Putamen (tissue), 1 donor: ENCODE results near the gene CFAP97D2.
"Not testable (repeated sequence)": the region's sequence is repeated elsewhere in the genome, so short reads cannot be mapped to it uniquely, and the experiment has no call there.

ENCODE experiments used
- DNase-seq: peaks from one replicate; pipeline ENCODE4 v3.0.0-alpha.2; 2016; ENCODE audit warnings: low spot score

CFAP97D2 gene

DNA sequence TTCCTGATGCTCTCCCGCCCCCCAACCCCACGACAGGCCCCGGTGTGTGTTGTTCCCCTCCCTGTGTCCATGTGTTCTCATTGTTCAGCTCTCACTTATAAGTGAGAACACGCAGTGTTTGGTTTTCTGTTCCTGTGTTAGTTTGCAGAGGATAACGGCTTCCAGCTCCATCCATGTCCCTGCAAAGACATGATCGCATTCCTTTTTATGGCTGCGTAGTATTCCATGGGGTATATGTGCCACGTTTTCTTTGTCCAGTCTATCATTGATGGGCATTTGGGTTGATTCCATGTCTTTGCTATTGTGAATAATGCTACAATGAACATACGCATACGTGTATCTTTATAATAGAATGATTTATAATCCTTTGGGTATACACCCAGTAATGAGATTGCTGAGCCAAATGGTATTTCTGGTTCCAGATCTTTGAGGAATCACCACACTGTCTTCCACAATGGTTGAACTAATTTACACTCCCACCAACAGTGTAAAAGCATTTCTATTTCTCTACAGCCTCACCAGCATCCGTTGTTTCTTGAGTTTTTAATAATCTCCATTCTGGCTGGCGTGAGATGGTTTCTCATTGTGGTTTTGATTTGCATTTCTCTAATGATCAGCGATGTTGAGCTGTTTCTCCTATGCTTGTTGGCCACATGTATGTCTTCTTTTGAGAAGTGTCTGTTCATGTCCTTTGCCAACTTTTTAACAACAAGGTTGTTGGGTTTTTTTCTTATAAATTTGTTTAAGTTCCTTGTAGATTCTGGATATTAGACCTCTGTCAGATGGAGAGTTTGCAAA lies 20.0 kb upstream of the CFAP97D2 start:
- DNase-seq = not testable (repeated sequence)

DNA sequence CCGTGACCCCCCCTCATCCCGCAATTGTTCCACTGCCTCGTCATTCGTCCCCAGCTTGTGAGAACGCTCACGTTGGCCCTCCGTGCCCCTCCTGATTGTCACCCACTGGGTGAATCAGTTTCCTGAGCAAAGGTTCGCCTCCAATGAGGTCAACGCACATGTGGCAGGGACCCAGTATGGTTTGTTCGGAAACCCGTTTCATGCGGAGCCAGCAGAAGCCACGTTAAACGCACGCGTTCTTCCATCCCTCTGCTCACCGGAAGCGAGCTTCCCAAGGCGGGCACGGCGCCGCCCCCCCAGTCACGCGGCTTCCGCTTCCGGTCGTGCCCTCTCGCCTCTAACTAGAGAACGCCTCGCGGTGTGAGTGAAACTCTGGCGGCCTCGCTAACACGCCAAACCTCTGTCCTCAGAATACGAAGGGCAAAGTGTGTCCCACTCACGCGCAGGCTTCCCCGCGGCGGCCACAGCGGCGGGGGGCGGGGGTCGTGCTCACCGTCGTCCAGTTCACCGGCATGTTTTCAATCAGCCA lies 18.0 kb upstream of the CFAP97D2 start:
- no peak for DNase-seq

DNA sequence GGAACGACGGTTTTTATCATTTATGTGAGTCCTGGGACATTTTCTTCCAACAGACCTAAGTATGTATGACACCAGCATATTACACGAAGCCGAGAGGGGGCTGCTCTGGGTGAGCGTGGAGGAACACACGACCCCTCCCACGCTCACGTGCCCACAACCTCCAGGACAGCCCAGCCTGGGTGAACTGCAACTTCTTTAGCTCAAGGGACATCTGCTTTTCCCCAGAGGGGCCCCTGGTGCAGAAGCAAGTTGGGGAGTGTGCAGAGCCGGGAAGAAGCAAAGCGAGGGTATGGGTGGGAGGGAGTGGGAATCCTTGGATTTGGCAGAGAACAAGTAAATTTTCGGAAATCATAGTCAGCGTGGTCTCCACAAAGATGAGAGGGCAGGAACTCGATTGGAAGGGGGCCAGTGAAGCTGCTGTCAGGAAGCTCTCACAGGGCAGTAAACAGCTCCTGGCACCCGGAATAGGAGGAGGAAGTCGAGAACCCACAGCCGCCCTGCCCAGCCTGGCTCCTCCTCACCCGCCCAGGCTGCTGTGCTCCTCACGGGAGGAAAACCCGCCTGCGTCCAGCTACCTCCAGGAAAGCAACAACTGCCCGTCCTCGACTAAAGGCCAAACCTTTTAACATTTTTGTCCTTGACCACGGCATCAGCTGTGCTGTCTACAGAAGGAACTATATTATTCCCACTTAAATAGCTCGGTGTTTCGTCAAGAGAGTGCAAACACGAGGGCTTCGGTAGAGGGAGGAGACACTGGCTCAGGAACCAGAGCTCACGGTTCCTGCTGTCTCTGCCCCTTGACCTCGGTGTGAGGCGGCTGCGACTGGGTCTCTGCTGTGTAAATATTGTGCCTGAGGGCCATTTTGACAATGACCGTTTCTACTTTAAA lies 17.2 kb upstream of the CFAP97D2 start:
- DNase-seq = peak; percentile 29

DNA sequence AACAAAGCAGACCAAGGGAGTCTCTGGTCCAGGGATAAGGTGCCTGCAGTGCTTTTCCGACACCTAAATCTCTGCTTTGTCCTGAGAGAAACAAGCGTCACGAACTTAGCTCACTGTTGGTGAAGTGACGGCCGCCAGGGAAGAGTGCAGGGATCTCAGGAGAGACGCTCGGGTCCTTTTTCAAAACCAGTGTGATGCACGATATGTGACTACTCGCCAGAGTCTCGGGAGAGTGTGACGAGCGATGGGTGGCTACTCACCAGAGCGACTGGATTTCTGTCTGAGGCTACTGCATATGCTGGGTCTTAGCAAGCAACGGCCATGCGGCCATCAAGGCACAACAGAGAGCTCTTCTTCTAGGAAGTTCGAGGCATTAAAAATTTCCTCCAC lies 16.5 kb upstream of the CFAP97D2 start:
- no peak for DNase-seq

DNA sequence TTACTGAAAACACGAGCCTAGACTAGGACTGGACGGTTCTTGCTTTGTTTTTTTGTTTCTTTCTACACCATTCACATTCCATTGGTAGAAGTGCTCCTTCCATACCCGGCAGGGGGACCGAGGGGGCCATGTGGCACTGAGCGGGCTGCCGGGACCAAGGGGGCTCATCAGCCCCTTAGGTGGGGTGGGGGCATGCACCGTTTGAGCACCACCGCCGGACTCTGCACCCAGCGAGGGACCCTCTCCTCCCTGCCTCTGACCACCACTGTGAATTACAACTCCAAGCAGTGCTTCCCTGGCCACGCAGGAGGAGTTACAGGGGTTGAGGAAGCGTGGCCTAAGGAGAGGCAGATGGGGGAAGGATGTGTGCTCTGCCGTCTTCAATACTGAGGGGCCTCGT lies 15.0 kb upstream of the CFAP97D2 start:
- no peak for DNase-seq

DNA sequence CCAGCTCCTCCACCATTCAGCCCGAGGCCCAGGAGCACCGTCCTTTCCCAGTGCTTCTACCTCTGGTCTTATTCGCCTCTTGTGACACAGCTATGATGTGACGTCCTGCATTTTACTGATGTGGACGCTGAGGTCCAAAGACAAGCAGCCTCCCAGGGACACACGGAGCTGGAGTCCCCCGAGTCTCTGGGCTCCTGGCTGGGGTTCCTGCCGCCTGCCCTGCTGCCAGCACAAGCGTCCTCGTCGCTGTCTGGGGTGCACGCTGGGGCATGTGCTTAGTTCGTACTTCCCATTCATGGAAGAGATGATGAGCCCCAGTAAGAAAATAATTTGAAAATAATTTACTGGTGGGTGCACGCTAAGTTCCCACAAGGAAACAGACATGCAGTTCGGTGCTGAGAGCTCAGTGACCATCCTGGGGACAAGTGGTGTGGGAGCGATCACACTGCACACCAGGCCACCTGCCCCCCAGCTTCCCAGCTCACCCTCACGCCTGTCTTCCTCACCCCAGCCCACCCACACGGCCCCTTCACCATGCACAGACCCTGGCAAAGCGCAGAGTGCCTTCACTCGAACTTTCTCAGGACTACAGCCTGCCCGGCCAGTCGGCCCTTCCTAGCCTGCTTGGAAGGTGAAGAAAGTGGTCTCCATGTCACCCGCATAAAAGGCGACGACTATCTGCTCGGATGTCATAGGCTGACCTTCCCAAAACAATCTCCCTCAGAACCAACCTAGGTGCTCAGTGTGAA lies 14.2 kb upstream of the CFAP97D2 start:
- no peak for DNase-seq

DNA sequence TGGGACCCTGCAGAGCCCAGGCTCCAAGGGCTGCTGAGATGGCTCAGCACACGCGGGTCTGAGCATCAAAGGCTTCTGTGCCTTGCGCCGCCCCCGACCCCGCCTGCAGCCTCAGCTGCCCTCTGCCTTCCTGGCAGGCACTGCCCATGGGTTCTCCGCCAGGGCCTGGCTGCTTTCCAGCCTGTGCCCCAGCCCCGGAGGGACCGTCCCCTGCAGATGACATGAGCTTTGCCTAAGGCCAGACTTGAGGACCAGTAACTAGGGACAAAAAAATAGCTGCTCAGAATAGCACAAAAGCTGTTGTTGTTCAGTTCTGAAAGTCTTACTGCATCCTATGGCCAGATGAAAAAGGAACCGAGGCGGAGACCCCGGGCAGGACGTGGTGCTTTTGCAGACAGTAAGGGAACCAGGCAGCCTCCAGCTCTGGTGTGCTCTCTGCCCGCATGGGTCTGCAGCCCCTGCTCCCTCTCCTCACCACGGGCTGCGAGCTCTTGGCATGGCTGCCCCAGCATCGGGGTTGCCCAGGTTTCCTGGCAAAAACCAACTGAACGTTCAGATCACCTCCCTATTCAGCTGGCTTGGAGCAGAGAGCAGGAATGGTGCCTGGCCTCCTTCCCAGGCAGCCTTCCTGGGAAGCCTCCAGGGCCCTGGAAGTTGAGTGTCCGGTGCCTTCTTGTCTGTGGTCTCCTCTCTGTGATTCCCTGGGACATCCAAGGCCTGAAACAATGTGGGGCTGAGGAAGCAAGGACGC lies 12.5 kb upstream of the CFAP97D2 start:
- DNase-seq = peak; percentile 83

DNA sequence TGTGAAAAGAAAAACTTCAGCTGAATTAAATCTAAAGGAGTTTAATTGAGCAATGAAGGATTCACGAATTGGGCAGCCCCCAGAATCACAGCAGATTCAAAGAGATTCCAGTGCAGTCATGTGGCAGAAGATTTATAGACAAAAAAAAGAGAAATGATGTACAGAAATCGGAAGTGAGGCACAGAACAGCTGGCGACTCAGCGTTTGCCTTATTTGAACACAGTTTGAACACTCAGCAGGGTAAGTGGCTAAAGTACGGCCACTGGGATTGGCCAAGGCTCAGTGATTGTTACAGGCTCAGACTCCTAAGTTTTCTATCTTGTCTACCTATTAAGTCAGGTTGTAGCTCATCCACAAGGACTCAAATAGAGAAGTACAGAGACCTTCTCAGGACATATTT lies 11.6 kb upstream of the CFAP97D2 start:
- DNase-seq = no peak

DNA sequence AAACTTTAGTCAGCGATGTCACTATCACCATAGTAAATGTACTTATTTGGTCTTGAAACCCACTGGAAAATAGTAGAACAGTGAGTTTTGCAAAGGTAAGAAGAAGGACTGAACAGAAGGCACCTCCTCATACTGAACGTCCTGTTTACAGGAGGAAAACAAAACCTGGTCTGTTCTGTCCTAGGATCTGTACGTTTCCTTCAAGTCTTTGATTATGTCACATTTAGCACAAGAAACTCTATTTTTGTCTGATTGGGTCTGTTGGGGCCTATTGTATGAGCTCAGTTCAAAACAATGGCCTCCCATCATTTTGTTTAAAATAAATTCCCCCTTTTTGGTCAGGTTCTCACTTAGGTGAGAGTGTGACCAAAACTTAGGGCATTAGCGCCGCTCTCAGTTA lies 11.2 kb upstream of the CFAP97D2 start:
- no peak for DNase-seq

DNA sequence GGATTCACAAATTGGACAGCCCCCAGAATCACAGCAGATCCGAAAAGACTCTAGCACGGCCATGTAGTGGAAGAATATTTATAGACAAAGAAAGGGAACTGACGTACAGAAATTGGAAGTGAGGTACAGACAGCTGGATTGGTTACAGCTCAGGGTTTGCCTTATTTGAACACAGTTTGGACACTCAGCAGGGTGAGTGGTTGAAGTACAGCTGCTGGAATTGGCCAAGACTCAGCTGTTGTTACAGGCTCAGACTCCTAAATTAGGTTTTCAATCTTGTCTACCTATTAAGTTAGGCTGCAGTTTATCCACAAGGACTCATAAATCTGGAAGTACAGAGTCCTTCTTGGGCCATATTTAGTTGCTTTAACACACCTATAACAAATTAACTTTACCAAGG lies 5.8 kb upstream of the CFAP97D2 start:
- DNase-seq = no peak

DNA sequence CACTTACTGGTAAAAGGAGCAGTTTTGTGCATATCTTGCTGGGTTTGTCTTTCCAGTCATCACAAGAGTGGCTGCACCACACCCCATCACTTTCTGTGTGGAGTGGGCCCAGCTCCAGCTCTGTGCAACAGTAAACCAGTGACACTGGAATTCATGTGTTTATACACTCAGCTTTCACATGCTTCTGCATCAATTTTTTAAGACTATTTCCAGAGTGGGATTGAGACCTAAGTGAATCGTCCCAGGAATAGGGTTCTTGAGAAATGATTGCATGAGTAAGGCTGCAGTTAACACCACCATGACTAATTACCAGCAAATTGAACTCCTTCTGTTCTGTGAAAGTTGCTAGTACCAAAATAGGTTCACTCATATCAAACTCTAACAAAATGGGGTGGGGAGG lies 5.3 kb upstream of the CFAP97D2 start:
- DNase-seq = no peak

DNA sequence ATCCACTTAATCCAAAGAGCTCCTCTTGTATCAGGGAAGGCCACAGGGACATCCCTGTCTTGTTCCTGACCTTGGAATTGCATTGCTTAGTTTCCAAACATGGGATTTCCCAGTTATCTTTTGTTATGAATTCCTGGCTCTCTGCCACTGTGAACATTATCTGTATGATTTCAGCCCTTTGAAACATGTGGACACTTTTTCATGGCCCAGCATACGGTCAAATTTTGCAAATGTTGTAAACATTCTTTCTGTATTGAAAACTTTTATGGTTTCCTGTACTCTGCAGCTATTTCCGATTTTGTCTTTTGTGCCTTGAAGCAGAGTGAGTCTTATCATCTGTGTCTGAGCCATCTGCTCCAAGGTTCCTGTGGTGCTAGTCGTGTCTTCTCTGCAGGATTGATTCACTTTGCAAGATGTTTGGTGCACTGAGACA lies 4.5 kb upstream of the CFAP97D2 start:
- no peak for DNase-seq

DNA sequence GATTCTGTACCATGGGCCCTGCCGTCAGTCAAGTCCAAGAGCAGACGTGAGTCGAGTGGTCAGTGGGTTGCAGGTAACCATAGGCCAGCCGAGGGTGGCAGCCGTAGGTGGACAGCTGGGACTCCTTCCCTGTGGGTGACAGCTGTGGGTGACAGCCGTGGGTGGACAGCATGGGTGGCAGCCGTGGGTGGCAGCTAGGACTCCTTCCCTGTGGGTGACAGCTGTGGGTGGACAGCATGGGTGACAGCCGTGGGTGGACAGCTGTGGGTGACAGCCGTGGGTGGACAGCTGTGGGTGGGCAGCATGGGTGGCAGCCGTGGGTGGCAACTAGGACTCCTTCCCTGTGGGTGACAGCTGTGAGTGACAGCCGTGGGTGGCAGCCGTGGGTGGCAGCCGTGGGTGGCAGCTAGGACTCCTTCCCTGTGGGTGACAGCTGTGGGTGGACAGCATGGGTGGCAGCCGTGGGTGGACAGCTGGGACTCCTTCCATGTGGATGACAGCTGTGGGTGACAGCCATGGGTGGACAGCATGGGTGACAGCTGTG lies 2.6 kb upstream of the CFAP97D2 start:
- not testable (repeated sequence) for DNase-seq

DNA sequence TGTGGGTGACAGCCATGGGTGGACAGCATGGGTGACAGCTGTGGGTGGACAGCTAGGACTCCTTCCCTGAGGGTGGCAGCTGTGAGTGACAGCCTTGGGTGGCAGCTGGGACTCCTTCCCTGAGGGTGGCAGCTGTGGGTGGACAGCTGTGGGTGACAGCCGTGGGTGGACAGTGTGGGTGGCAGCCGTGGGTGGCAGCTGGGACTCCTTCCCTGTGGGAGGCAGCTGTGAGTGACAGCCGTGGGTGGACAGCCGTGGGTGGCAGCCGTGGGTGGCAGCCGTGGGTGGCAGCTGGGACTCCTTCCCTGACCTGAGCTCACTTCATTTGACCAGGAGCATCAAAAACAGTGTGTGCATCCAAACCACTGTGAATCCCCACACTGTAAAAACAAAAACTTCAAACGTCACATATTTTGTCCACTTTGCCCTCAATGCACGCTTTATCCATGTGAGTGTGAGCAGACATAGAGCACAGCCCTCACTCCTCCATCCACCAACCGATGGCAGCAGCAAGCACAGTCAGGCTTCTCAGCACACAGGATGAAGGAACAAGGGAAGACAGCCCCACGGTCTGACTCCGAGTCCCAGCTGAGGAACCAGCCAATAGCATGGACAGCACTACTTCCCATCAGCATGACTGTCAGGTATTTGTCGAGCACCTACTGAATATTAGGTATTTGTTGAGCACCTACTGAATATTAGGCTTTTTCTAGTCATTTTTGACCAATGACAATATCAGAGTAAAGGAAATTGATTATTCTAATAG lies 1.6 kb upstream of the CFAP97D2 start:
- DNase-seq = no peak

DNA sequence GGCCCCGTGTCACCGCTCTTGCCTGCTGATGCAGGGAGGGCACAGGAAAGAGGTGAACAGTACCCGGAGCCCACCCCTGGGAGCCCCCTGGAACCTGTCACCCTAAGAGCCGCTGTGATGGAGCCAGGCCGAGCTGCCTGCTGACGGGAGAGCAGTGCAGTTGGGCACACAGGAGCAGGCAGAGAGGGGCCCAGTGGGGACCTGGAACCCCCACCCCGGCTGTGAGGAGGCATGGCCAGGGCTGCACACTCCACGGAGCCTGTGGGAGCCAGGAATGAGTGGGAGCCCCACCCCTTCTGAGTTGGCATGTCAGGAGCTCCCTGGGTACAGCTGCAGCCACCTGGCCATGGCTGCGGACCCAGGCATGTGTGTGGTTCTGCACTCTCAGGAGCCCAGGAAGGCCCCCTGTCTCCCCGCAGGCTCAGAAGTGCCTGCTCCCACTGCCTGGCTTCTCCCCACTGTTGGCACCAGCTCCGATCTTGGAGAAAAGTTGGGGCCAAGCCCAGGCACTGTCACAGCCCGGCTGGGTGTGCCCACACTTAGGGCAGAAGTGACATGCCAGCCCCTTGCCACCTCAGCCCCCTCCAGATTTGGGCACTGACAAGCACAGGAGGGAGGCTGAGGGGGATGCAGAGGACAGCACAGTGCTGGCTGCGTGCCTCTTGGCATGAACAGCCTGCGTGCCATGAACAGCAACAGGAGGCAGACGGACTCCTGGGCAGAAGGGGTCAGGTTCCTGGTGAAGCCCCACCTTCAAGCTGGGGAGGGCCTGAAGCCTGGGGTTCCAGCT lies 6.3 kb downstream of the CFAP97D2 start:
- DNase-seq = no peak

DNA sequence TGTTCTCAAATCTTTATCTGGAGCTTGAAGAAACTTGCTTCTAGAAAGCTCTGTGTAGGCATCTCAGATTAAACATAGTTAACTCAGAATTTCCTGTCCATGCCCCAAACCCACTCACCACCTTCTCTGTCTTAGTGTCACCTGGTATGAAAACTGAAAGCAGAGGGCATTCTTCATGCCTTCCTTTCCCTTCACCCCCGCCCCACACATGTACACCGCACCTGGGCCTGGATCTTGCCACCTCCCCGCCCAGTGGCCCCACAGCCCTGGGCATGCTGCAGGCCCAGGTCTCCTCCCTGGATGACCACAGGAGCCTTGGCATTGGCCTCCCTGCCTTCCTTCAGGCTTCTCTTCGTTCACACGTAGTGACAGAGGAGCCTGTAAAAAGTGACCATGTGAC lies 15.8 kb downstream of the CFAP97D2 start:
- no peak for DNase-seq

DNA sequence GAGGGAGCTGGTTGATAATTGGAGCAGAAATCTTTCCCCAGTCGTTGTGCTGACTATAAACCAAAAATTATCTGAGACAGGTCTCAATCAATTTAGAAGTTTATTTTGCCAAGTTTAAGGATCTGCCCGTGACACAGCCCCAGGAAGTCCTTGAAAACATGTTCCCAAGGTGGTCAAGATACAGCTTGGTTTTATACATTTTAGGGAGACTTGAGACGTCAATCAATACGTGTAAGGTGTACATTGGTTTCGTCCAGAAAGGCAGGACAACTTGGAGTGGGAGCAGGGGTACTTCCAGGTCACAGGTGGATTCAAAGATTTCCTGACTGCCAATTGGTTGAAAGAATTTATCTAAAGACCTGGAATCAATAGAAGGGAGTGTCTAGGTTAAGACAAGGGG lies 17.6 kb downstream of the CFAP97D2 start:
- no peak for DNase-seq

DNA sequence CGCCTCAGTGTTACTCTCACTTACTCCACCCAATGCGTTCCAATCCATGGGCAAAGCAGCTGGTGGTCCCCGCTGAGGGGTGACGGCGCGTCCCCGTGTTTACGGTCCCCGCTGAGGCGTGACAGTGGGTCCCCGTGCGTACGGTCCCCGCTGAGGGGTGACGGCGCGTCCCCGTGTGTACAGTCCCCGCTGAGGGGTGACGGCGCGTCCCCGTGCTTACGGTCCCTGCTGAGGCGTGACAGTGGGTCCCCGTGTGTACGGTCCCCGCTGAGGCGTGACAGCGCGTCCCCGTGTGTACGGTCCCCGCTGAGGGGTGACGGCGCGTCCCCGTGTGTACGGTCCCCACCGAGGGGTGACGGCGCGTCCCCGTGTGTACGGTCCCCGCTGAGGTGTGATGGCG lies 19.5 kb downstream of the CFAP97D2 start:
- no peak for DNase-seq

DNA sequence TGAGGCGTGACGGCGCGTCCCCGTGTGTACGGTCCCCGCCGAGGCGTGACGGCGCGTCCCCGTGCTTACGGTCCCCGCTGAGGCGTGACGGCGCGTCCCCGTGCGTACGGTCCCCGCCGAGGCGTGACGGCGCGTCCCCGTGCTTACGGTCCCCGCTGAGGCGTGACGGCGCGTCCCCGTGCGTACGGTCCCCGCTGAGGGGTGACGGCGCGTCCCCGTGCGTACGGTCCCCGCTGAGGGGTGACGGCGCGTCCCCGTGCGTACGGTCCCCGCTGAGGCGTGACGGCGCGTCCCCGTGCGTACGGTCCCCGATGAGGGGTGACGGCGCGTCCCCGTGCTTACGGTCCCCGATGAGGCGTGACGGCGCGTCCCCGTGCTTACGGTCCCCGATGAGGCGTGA lies 20.5 kb downstream of the CFAP97D2 start:
- not testable (repeated sequence) for DNase-seq

DNA sequence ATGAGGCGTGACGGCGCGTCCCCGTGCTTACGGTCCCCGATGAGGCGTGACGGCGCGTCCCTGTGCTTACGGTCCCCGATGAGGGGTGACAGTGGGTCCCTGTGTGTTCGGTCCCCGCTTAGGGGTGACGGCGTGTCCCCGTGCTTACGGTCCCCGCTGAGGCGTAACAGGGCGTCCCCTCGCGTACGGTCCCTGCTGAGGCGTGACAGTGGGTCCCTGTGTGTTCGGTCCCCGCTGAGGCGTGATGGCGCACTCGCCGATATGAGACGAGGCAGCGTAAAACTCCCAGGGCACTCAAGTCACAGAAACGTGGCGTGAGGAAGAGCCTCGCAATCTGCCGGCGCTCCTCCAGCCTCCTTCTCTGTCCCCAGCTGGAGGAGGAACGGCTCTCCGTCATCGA lies 20.9 kb downstream of the CFAP97D2 start:
- no peak for DNase-seq
